ENCODE data around the gene DBN1. TPM values are rescaled to one million over a fixed set of nuclear protein-coding genes. Genes with fewer than 3 reads are reported as not detected.

The DBN1 gene
- total RNA-seq, 1 experiment from 2014 or later: 218 TPM

DNA sequence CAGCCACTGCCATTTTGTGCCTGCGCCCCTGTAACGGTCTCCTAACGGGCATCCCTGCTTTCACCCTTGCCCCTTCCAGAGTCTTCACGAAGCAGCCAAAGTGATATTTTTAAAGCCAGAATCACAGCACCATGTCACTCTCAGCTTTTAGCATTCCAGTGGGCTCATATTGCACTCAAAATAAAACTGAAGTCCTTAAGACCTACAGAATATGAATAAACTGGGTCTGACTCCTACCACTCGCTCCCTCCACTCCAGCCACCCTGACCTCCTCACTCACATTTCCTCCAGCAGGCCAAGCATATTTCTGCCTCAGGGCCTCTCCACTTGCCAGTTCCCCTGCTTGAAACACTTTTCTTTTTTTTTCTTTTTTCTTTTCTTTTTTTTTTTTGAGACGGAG is 26.4 kb upstream of the DBN1 start:
- BruUV-seq (replicated peaks): no TSS peak
- TF ChIP-seq, protein P1, sequence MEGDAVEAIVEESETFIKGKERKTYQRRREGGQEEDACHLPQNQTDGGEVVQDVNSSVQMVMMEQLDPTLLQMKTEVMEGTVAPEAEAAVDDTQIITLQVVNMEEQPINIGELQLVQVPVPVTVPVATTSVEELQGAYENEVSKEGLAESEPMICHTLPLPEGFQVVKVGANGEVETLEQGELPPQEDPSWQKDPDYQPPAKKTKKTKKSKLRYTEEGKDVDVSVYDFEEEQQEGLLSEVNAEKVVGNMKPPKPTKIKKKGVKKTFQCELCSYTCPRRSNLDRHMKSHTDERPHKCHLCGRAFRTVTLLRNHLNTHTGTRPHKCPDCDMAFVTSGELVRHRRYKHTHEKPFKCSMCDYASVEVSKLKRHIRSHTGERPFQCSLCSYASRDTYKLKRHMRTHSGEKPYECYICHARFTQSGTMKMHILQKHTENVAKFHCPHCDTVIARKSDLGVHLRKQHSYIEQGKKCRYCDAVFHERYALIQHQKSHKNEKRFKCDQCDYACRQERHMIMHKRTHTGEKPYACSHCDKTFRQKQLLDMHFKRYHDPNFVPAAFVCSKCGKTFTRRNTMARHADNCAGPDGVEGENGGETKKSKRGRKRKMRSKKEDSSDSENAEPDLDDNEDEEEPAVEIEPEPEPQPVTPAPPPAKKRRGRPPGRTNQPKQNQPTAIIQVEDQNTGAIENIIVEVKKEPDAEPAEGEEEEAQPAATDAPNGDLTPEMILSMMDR (IDR thresholded peaks at IDR 0.05; ENCODE audit: unreplicated experiment): no peak
- peaks cover 20% of the 10 kb centered on the region for H3K27me3 Mint-ChIP-seq (ENCODE audit: unreplicated experiment)
- no peak for DNase-seq
- no peak overlapping the region for H3K27ac Mint-ChIP-seq (ENCODE audit: unreplicated experiment)
- CTCF ChIA-PET: interaction anchor here (0.6 kb wide), 1 partner anchor 74 kb away, joined by 3 read pairs; the partner anchor contains the start of gene GRK6
- H3K4me3 Mint-ChIP-seq (ENCODE audit: low read depth, unreplicated experiment): no peak overlapping the region
- peaks cover 22% of the 10 kb centered on the region for H3K4me1 Mint-ChIP-seq (ENCODE audit: low read depth, unreplicated experiment)
- intact Hi-C loops (cut with micrococcal nuclease; ENCODE audit: unreplicated experiment): loop anchor here (2.0 kb wide), 1 partner anchor 95 kb away; no protein-coding TSS in a partner anchor
- no peaks in the 10 kb centered on the region for H3K9me3 Mint-ChIP-seq (ENCODE audit: low read depth, unreplicated experiment)
- H3K36me3 Mint-ChIP-seq (ENCODE audit: insufficient read depth, unreplicated experiment): peaks cover 41% of the 10 kb centered on the region

DNA sequence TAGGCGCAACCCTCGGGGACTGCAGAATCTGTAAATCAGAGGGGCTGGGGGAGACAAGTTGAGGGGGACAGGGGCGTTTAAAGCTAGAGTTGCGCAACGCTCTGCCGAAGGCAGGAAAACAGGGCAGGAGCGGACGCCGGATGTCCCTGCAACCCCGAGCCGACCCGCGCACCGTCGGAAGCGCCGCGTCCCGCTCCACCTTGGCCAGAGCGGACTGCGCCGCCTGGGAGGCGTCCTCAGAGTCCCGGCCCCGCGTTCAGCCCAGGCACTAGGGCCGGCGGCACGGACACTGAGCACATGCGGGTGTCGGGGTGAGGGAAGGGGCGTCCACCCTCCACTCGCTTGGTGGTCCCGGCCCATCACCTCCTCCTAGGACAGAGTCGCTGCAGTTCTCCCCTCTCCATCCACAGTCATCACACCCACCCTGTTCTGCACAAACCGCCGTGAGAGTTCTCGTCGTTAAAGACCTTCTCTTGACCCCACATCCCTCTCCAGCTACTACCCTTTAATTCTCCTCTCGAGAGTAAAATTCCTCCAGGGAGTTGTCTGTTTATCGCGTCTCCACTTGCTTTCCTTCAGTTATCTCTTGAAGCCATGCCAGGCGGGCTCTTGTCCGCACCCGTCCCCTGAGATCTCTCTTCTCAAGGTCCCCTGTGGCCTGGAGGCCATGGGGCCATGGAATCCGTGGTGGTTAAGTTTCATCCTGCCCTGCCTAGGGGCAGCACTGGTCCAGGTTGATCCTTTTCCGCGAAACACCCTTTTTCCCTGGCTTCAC is 24.8 kb upstream of the DBN1 start:
- no peaks in the 10 kb centered on the region for H3K9me3 Mint-ChIP-seq (ENCODE audit: low read depth, unreplicated experiment)
- TF ChIP-seq, protein P1 (IDR thresholded peaks at IDR 0.05; ENCODE audit: unreplicated experiment): no peak
- peaks cover 58% of the 10 kb centered on the region for H3K36me3 Mint-ChIP-seq (ENCODE audit: insufficient read depth, unreplicated experiment)
- intact Hi-C loops (cut with micrococcal nuclease; ENCODE audit: unreplicated experiment): no loop called here
- CTCF ChIA-PET: interaction anchor here (0.8 to 5.1 kb wide), 6 partner anchors 10 to 411 kb away, joined by 3 to 27 read pairs (median 10); partner anchors contain the start of gene FGFR4
- peaks cover 20% of the 10 kb centered on the region for H3K27me3 Mint-ChIP-seq (ENCODE audit: unreplicated experiment)
- DNase-seq: peak; percentile 55
- TSS peak; percentile 54 for BruUV-seq (replicated peaks)
- H3K27ac Mint-ChIP-seq (ENCODE audit: unreplicated experiment): peak overlapping the region; percentile 78
- H3K4me3 Mint-ChIP-seq (ENCODE audit: low read depth, unreplicated experiment): peak overlapping the region; percentile 68
- peaks cover 25% of the 10 kb centered on the region for H3K4me1 Mint-ChIP-seq (ENCODE audit: low read depth, unreplicated experiment)

DNA sequence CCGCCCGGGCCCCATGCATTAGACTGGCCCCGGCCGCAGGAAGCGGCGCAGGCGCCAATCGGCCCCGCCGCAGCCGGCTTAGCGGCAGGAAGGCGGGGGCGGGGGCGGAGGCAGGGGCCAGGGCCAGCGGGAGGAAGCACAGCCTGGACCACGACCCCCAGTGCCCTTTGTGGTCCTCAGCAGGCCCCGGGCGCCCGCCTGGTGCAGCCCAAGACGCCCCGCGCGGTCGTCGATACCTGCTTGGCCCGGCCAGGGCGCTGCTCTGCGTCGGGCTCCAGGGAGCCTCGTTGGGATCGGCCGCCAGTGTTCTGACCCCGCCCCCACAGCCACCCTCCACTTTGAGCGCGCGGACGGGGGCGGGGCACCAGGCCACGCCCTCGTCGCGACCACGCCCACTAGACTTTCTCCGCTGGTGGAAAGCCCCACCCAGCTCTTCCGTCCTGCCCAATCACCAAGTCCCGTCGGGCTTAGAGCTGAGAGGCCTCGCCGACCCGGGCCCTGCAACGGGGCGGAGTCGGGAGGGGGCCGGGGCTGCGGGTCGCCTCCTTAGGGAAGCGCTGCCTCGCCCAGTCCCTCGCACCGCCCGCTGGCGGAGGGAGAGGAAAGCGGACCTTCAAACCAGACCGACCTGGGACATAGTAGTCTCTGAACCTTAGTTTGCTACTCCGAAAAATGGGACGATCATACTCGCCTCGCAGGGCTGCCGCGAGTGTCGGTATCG is 24.0 kb upstream of the DBN1 start, which contains the start of gene PDLIM7:
Gene PDLIM7 (minus strand): TSS at position 313 of the 721 bp plus-strand sequence. CDS start 1,092 bp downstream, outside the sequence.
- Mint-ChIP-seq H3K36me3 (ENCODE audit: insufficient read depth, unreplicated experiment) (peaks cover 65% of the 10 kb centered on the region), H3K27me3 (ENCODE audit: unreplicated experiment) (peaks cover 20% of the 10 kb centered on the region), H3K9me3 (ENCODE audit: low read depth, unreplicated experiment) (no peaks in the 10 kb centered on the region), H3K4me1 (ENCODE audit: low read depth, unreplicated experiment) (peaks cover 32% of the 10 kb centered on the region), H3K27ac (ENCODE audit: unreplicated experiment) (peak within 1 kb of the TSS; percentile 78), H3K4me3 (ENCODE audit: low read depth, unreplicated experiment) (peak within 1 kb of the TSS; percentile 68)
- intact Hi-C loops (cut with micrococcal nuclease; ENCODE audit: unreplicated experiment): loop anchor here (2.0 kb wide), 1 partner anchor 41 kb away; no protein-coding TSS in a partner anchor
- TF ChIP-seq, protein P1 (IDR thresholded peaks at IDR 0.05; ENCODE audit: unreplicated experiment): peak; percentile 31
- CTCF ChIA-PET: interaction anchor here (0.5 to 5.1 kb wide), 8 partner anchors 11 to 411 kb away, joined by 3 to 27 read pairs (median 6); partner anchors contain the start of gene FGFR4
- DNase-seq: peak; percentile 98
- no TSS peak for BruUV-seq (replicated peaks)

DNA sequence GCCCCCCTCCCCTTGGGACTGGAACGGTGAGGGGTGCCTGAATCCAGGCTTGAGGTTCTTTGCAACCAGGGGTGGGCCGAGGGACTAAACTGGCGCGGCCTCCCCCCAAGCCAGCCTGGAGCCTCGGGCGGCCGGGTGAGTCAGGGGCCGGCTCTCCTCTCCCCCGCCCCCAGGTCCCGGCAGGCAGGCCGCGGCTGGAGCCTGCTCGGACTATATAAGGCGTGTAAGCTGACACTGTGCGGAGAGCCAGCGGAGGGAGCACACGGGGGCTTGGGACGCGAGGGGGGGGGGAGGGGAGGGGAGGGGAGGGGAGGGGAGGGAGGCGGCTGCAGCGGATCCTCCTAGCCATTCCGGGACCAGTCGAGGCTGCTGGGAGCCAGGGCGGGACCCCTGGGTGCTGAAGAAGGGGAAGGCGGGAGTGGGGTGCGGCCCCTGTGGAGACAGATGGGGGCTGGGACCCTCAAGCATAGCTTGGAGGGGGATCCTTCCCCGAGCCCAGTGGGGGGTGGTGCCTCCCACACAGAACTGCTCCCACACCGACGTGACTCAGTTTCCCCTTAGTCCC is 23.4 kb upstream of the DBN1 start:
- intact Hi-C loops (cut with micrococcal nuclease; ENCODE audit: unreplicated experiment): loop anchor here (2.0 kb wide), 1 partner anchor 40 kb away; no protein-coding TSS in a partner anchor
- Mint-ChIP-seq H3K27ac (ENCODE audit: unreplicated experiment) (peak overlapping the region; percentile 78), H3K9me3 (ENCODE audit: low read depth, unreplicated experiment) (no peaks in the 10 kb centered on the region), H3K4me3 (ENCODE audit: low read depth, unreplicated experiment) (peak overlapping the region; percentile 68), H3K4me1 (ENCODE audit: low read depth, unreplicated experiment) (peaks cover 36% of the 10 kb centered on the region), H3K27me3 (ENCODE audit: unreplicated experiment) (peaks cover 20% of the 10 kb centered on the region), H3K36me3 (ENCODE audit: insufficient read depth, unreplicated experiment) (peaks cover 72% of the 10 kb centered on the region)
- CTCF ChIA-PET: interaction anchor here (0.5 to 5.1 kb wide), 14 partner anchors 12 to 410 kb away, joined by 3 to 27 read pairs (median 5); partner anchors contain the start of gene FGFR4
- no TSS peak for BruUV-seq (replicated peaks)
- TF ChIP-seq, protein P1 (IDR thresholded peaks at IDR 0.05; ENCODE audit: unreplicated experiment): no peak
- DNase-seq: peak; percentile 88
